Panc1 (cell line): ENCODE measurements around the gene TPD52L1. TPM values are rescaled to one million over a fixed set of nuclear protein-coding genes. Genes with fewer than 3 reads are reported as not detected.

Experiments used
- ATAC-seq: fragments of 200-7000 bp; cut with Tn5 transposase; 2 replicates; pipeline ENCODE4 v1.9.1; 2020; ENCODE audit warnings: mild to moderate bottlenecking, moderate library complexity
- BruUV-seq: library from RNA; stranded (reverse); fragments of 400-500 nt; replicated peaks from 2 replicates; lab custom pipeline; 2021; lab: Mats Ljungman, UMichigan
- CTCF ChIA-PET: fragments of 300-600 bp; sonication (Branson Sonifier 250); formaldehyde crosslinking; loops from one replicate; lab custom pipeline; 2022; ENCODE audit warnings: antibody characterized with exemption; lab: Charles Lee
- POLR2A ChIA-PET: fragments of 300-600 bp; sonication (Branson Sonifier 250); formaldehyde crosslinking; loops from one replicate; lab custom pipeline; 2022; ENCODE audit warnings: antibody characterized with exemption; lab: Charles Lee
- DNase-seq: peaks from one replicate; pipeline ENCODE4 v3.0.0-alpha.2; 2010; ENCODE audit warnings: low read depth, low spot score
- H3K27ac ChIP-seq: 2 replicates; pipeline ENCODE4 v1.5.1; 2011; ENCODE audit warnings: mild to moderate bottlenecking, low read length, inconsistent platforms
- H3K27me3 ChIP-seq: fragments of 200-500 bp; sonication (Bioruptor generic); 2 replicates; pipeline ENCODE4 v1.6.0; 2014; ENCODE audit warnings: low read length, inconsistent platforms; ENCODE audit not compliant: control insufficient read depth, insufficient read depth
- H3K36me3 ChIP-seq: fragments of 200-500 bp; sonication (Bioruptor generic); 2 replicates; pipeline ENCODE4 v1.5.1; 2014; ENCODE audit warnings: inconsistent platforms, mild to moderate bottlenecking, low read length, moderate library complexity; ENCODE audit not compliant: control insufficient read depth, insufficient read depth
- H3K4me1 ChIP-seq: 2 replicates; pipeline ENCODE4 v1.5.1; 2011; ENCODE audit warnings: inconsistent platforms, mild to moderate bottlenecking, low read length, moderate library complexity; ENCODE audit not compliant: control insufficient read depth, insufficient read depth
- H3K4me3 ChIP-seq, 2 experiments: 2 replicates each; pipeline ENCODE4 v1.5.1; 2011 to 2012; ENCODE audit warnings: low read depth in 2 of 2, low read length in 2 of 2, mild to moderate bottlenecking in 2 of 2, inconsistent platforms in 1 of 2, moderate library complexity in 1 of 2
- H3K9me3 ChIP-seq: fragments of 200-500 bp; sonication (Bioruptor generic); 2 replicates; pipeline ENCODE4 v1.5.1; 2014; ENCODE audit warnings: low read depth, mild to moderate bottlenecking, inconsistent platforms, low read length, moderate library complexity; ENCODE audit not compliant: control insufficient read depth, insufficient read depth
- POLR2AphosphoS5 ChIP-seq: IDR thresholded peaks from 2 replicates; pipeline ENCODE4 v1.6.1; 2012; ENCODE audit warnings: mild to moderate bottlenecking, low read depth, low read length, moderate library complexity
- SIN3A ChIP-seq: IDR thresholded peaks from 2 replicates; pipeline ENCODE4 v1.6.1; 2012; ENCODE audit warnings: low read depth, mild to moderate bottlenecking, low read length, moderate library complexity, borderline replicate concordance; ENCODE audit not compliant: insufficient read depth
- TCF7L2 ChIP-seq: IDR thresholded peaks from 2 replicates; pipeline ENCODE4 v1.6.1; 2011; ENCODE audit warnings: mild to moderate bottlenecking, low read depth, low read length, inconsistent platforms
- in situ Hi-C: cut with HindIII; loops from 2 replicates; pipeline ENCODE4 v1.10.0; 2016; ENCODE audit warnings: low sequenced_read_pairs, low pct_unique_long_range_greater_than_20kb
- intact Hi-C: fragments of 100-400 bp; cut with micrococcal nuclease; formaldehyde crosslinking; loops from one replicate; pipeline ENCODE4 v1.10.0; 2022; ENCODE audit not compliant: unreplicated experiment
- total RNA-seq: library from RNA; stranded (reverse); gene quantifications from one replicate; pipeline ENCODE4 v1.2.1, GENCODE V29; 2021; ENCODE audit not compliant: unreplicated experiment
- TF ChIP-seq, protein P1 (sequence below): fragments of 450-650 bp; IDR thresholded peaks from 2 replicates; pipeline ENCODE4 v1.5.1; 2017; ENCODE audit warnings: mild to moderate bottlenecking
- TF ChIP-seq, protein P2 (sequence below), 2 experiments: IDR thresholded peaks; 2 replicates each; pipeline ENCODE4 v1.6.1; 2011 to 2012; ENCODE audit warnings: low read depth in 2 of 2, control low read depth in 1 of 2, low read length in 1 of 2, mild to moderate bottlenecking in 1 of 2, moderate library complexity in 1 of 2; ENCODE audit not compliant: insufficient read depth in 1 of 2

The TPD52L1 gene
- total RNA-seq, 1 experiment from 2014 or later: 2.9 TPM

DNA sequence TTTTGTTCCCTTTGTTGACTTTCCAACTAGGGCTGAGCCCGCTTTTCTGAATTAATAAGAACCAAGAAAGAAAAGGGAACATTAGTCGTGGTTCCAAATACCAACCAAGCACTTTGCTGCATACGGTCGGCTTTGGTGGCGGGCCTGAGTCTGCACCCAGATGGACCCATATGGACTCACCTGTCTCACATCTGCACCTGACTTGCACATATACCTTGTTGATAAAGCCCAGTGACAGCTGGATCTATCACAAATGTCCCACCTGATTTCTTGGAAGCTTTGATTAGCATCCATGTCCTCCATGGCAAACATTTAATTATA lies 39.0 kb downstream of the TPD52L1 start:
- POLR2A ChIA-PET: interaction anchor here (0.6 to 0.7 kb wide), 2 partner anchors 15 to 1149 kb away, joined by 3 to 6 read pairs; no protein-coding TSS in a partner anchor
- no peak overlapping the region for H3K4me3 ChIP-seq
- H3K9me3 ChIP-seq: no peaks in the 10 kb centered on the region
- H3K27me3 ChIP-seq: peaks cover 9% of the 10 kb centered on the region; the same call in 1 of the 2 replicates
- no peak overlapping the region for H3K27ac ChIP-seq
- H3K36me3 ChIP-seq: no peaks in the 10 kb centered on the region
- no TSS peak for BruUV-seq
- intact Hi-C loops: no loop called here
- CTCF ChIA-PET: interaction anchor here (0.6 kb wide), 1 partner anchor 44 kb away, joined by 3 read pairs; no protein-coding TSS in a partner anchor
- DNase-seq (no peak), ATAC-seq (no peak)
- in situ Hi-C loops: no loop called here
- no peaks in the 10 kb centered on the region for H3K4me1 ChIP-seq
- TF ChIP-seq, protein P1, sequence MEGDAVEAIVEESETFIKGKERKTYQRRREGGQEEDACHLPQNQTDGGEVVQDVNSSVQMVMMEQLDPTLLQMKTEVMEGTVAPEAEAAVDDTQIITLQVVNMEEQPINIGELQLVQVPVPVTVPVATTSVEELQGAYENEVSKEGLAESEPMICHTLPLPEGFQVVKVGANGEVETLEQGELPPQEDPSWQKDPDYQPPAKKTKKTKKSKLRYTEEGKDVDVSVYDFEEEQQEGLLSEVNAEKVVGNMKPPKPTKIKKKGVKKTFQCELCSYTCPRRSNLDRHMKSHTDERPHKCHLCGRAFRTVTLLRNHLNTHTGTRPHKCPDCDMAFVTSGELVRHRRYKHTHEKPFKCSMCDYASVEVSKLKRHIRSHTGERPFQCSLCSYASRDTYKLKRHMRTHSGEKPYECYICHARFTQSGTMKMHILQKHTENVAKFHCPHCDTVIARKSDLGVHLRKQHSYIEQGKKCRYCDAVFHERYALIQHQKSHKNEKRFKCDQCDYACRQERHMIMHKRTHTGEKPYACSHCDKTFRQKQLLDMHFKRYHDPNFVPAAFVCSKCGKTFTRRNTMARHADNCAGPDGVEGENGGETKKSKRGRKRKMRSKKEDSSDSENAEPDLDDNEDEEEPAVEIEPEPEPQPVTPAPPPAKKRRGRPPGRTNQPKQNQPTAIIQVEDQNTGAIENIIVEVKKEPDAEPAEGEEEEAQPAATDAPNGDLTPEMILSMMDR: peak; percentile 55
- TF ChIP-seq SIN3A: no peak

DNA sequence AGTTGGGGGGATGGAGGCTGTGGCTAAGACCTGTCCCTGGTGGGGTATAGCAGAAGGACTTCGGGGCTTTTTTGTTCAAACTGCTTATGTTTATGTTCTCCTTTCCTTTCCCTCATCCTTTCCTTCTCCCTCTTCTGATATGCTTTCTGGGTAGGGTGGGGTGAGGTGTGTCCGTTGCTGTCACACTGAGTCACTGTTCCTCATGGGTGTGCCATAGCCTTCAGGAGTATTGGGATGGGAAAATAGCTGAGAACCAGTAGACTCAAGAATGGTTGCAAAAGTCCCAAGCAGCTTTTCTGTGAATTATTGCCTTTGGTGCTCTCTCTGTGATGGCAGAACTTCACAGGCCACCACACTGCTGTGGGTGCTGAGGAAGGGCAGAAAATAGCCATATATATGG lies 39.6 kb downstream of the TPD52L1 start:
- Histone ChIP-seq H3K9me3 (no peaks in the 10 kb centered on the region), H3K27me3 (peaks cover 9% of the 10 kb centered on the region; the same call in 1 of the 2 replicates), H3K4me3 (no peak overlapping the region), H3K36me3 (no peaks in the 10 kb centered on the region), H3K4me1 (no peaks in the 10 kb centered on the region), H3K27ac (no peak overlapping the region)
- ChIA-PET CTCF (no interaction called here), POLR2A (no interaction called here)
- TF ChIP-seq SIN3A: no peak
- no peak for TF ChIP-seq TCF7L2
- TF ChIP-seq, protein P1: no peak
- TF ChIP-seq, protein P2, sequence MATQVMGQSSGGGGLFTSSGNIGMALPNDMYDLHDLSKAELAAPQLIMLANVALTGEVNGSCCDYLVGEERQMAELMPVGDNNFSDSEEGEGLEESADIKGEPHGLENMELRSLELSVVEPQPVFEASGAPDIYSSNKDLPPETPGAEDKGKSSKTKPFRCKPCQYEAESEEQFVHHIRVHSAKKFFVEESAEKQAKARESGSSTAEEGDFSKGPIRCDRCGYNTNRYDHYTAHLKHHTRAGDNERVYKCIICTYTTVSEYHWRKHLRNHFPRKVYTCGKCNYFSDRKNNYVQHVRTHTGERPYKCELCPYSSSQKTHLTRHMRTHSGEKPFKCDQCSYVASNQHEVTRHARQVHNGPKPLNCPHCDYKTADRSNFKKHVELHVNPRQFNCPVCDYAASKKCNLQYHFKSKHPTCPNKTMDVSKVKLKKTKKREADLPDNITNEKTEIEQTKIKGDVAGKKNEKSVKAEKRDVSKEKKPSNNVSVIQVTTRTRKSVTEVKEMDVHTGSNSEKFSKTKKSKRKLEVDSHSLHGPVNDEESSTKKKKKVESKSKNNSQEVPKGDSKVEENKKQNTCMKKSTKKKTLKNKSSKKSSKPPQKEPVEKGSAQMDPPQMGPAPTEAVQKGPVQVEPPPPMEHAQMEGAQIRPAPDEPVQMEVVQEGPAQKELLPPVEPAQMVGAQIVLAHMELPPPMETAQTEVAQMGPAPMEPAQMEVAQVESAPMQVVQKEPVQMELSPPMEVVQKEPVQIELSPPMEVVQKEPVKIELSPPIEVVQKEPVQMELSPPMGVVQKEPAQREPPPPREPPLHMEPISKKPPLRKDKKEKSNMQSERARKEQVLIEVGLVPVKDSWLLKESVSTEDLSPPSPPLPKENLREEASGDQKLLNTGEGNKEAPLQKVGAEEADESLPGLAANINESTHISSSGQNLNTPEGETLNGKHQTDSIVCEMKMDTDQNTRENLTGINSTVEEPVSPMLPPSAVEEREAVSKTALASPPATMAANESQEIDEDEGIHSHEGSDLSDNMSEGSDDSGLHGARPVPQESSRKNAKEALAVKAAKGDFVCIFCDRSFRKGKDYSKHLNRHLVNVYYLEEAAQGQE (IDR thresholded peaks at IDR 0.05; ENCODE audit: insufficient read depth in 1 of 2, low read depth in 2 of 2, low read length in 1 of 2): no peak
- no peak for TF ChIP-seq POLR2AphosphoS5
- intact Hi-C loops (no loop called here), in situ Hi-C loops (no loop called here)
- BruUV-seq: no TSS peak
- no peak for ATAC-seq
- no peak for DNase-seq
